MG63 (cell line): ENCODE data around the gene FUT7. TPM values are rescaled to one million over a fixed set of nuclear protein-coding genes. Genes with fewer than 3 reads are reported as not detected.

Experiments used
- total RNA-seq: library from RNA; depleted of rRNA; stranded (reverse); fragments of >200 nt; shearing (Covaris generic); gene quantifications from 2 replicates; pipeline ENCODE4 v1.2.3, GENCODE V29; 2014; ENCODE audit warnings: low replicate concordance; rRNA removed

FUT7 gene
- total RNA-seq, 1 experiment from 2014 or later, result not detected

Other genes starting within 250 kb of the FUT7 start
- gene TMEM141, start 240.7 kb downstream of the FUT7 start, total RNA-seq, result 53.9 and 57.5 TPM in 2 replicates
- not detected in 2 replicates for gene CCDC183, start 235.8 kb downstream of the FUT7 start, total RNA-seq
- 67.4 and 101 TPM in 2 replicates for gene RABL6, start 224.1 kb downstream of the FUT7 start, total RNA-seq
- gene AJM1, start 189.6 kb downstream of the FUT7 start, total RNA-seq, result 0.82 TPM in 1 of 2 replicates, not detected in the other
- 47.1 and 74.1 TPM in 2 replicates for gene PHPT1, start 182.7 kb downstream of the FUT7 start, total RNA-seq
- gene MAMDC4, start 179.7 kb downstream of the FUT7 start, total RNA-seq, result 0.44 and 0.63 TPM in 2 replicates
- 402 and 494 TPM in 2 replicates for gene EDF1, start 165.8 kb downstream of the FUT7 start, total RNA-seq
- gene TRAF2, start 145.6 kb downstream of the FUT7 start, total RNA-seq, result 27.6 and 46.5 TPM in 2 replicates
- gene FBXW5, start 87.3 kb downstream of the FUT7 start, total RNA-seq, result 66.3 and 88.3 TPM in 2 replicates
- not detected in 2 replicates for gene C8G, start 86.8 kb downstream of the FUT7 start, total RNA-seq
- gene LCN12, start 79.8 kb downstream of the FUT7 start, total RNA-seq, result not detected in 2 replicates
- not detected in 2 replicates for gene PTGDS, start 54.6 kb downstream of the FUT7 start, total RNA-seq
- not detected in 2 replicates for gene LCNL1, start 49.1 kb downstream of the FUT7 start, total RNA-seq
- gene PAXX, start 39.7 kb downstream of the FUT7 start, total RNA-seq, result 27.5 and 63.0 TPM in 2 replicates
- gene CLIC3, start 35.5 kb downstream of the FUT7 start, total RNA-seq, result not detected in 2 replicates
- gene ABCA2, start 3.9 kb downstream of the FUT7 start, total RNA-seq, result 10.9 and 11.7 TPM in 2 replicates
- gene NPDC1, start 14.1 kb upstream of the FUT7 start, total RNA-seq, result 86.9 and 253 TPM in 2 replicates
- not detected in 2 replicates for gene ENTPD2, start 22.0 kb upstream of the FUT7 start, total RNA-seq
- 20.8 and 32.5 TPM in 2 replicates for gene SAPCD2, start 38.5 kb upstream of the FUT7 start, total RNA-seq
- 8.2 and 12.2 TPM in 2 replicates for gene UAP1L1, start 45.4 kb upstream of the FUT7 start, total RNA-seq
- 77.1 and 83.1 TPM in 2 replicates for gene MAN1B1, start 54.9 kb upstream of the FUT7 start, total RNA-seq
- gene DPP7, start 82.6 kb upstream of the FUT7 start, total RNA-seq, result 53.6 and 57.8 TPM in 2 replicates
- gene GRIN1, start 107.1 kb upstream of the FUT7 start, total RNA-seq, result not detected in 2 replicates
- gene LRRC26, start 138.0 kb upstream of the FUT7 start, total RNA-seq, result not detected in 2 replicates
- not detected in 2 replicates for gene TMEM210, start 140.0 kb upstream of the FUT7 start, total RNA-seq
- gene ANAPC2, start 156.5 kb upstream of the FUT7 start, total RNA-seq, result 31.1 and 34.6 TPM in 2 replicates
- gene SSNA1, start 156.6 kb upstream of the FUT7 start, total RNA-seq, result 161 and 267 TPM in 2 replicates
- 6.2 and 12.0 TPM in 2 replicates for gene TPRN, start 168.7 kb upstream of the FUT7 start, total RNA-seq
- 33.5 and 61.7 TPM in 2 replicates for gene TMEM203, start 173.6 kb upstream of the FUT7 start, total RNA-seq
- gene NDOR1, start 173.6 kb upstream of the FUT7 start, total RNA-seq, result 2.0 and 5.7 TPM in 2 replicates
- not detected in 2 replicates for gene RNF208, start 190.2 kb upstream of the FUT7 start, total RNA-seq
- gene CYSRT1, start 193.1 kb upstream of the FUT7 start, total RNA-seq, result 0.89 and 1.5 TPM in 2 replicates
- not detected in 2 replicates for gene RNF224, start 195.4 kb upstream of the FUT7 start, total RNA-seq
- gene SLC34A3, start 198.8 kb upstream of the FUT7 start, total RNA-seq, result not detected in 2 replicates
- 577 and 829 TPM in 2 replicates for gene TUBB4B, start 209.2 kb upstream of the FUT7 start, total RNA-seq
- gene STPG3, start 219.2 kb upstream of the FUT7 start, total RNA-seq, result not detected in 2 replicates
- 56.3 and 75.6 TPM in 2 replicates for gene NELFB, start 223.2 kb upstream of the FUT7 start, total RNA-seq
- gene TOR4A, start 245.6 kb upstream of the FUT7 start, total RNA-seq, result 2.3 and 2.9 TPM in 2 replicates